SK-N-SH (cell line): ENCODE results near the gene DSG1.

ENCODE experiments used
- POLR2AphosphoS5 ChIP-seq: IDR thresholded peaks from 2 replicates; pipeline ENCODE4 v1.6.1; 2012; ENCODE audit warnings: low read depth, low read length
- TAF1 ChIP-seq: IDR thresholded peaks from 2 replicates; pipeline ENCODE4 v1.6.1; 2012; ENCODE audit warnings: low read depth, mild to moderate bottlenecking, low read length, moderate library complexity, borderline replicate concordance
- TF ChIP-seq, protein P1 (sequence below): fragments of 200-600 bp; sonication (generic); IDR thresholded peaks from 2 replicates; pipeline ENCODE4 v1.6.1; 2017; ENCODE audit warnings: antibody characterized with exemption, mild to moderate bottlenecking, moderate library complexity

DNA sequence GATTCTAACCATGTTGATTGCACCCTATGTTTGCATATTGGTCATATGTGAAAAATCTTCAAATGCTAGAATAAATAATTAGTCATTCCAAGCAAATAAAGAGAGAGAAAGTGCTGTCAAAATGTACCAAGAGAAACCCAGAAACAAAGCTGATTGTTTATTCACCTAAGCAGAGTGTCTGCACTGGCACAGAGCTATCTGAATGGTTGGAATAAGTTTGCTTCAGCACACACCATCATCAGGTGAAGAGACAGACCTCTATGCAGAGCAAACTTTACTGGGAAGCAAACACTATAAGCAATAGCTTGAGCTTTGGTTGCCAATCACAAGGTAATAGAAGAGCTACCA lies 84.0 kb downstream of the DSG1 start:
- TF ChIP-seq TAF1 (no peak), POLR2AphosphoS5 (no peak)
- TF ChIP-seq, protein P1, sequence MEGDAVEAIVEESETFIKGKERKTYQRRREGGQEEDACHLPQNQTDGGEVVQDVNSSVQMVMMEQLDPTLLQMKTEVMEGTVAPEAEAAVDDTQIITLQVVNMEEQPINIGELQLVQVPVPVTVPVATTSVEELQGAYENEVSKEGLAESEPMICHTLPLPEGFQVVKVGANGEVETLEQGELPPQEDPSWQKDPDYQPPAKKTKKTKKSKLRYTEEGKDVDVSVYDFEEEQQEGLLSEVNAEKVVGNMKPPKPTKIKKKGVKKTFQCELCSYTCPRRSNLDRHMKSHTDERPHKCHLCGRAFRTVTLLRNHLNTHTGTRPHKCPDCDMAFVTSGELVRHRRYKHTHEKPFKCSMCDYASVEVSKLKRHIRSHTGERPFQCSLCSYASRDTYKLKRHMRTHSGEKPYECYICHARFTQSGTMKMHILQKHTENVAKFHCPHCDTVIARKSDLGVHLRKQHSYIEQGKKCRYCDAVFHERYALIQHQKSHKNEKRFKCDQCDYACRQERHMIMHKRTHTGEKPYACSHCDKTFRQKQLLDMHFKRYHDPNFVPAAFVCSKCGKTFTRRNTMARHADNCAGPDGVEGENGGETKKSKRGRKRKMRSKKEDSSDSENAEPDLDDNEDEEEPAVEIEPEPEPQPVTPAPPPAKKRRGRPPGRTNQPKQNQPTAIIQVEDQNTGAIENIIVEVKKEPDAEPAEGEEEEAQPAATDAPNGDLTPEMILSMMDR, result no peak
